GM21515 (cell line): ENCODE results near the gene TRAF4.

Experiments used
- ATAC-seq: cut with Tn5 transposase; IDR thresholded peaks from one replicate; pipeline ENCODE4 v1.9.1; 2021; ENCODE audit not compliant: unreplicated experiment

Gene TRAF4

GRCh38 chr17:28743243-28744103 lies at the start of gene TRAF4:
TRAF4 (plus strand) TSS chr17:28744011; CDS start chr17:28744113, 102 bp downstream.
- ATAC-seq: peak; percentile 49

GRCh38 chr17:28698253-28698941 lies 45.4 kb upstream of the TRAF4 start:
- no peak for ATAC-seq

GRCh38 chr17:28700278-28700677 lies 43.5 kb upstream of the TRAF4 start:
- no peak for ATAC-seq

GRCh38 chr17:28700830-28701492 lies 42.9 kb upstream of the TRAF4 start:
- ATAC-seq: no peak

- ATAC-seq: no peak
Measured at GRCh38 chr17:28702026-28702751, 41.6 kb upstream of the TRAF4 start.

GRCh38 chr17:28702752-28703150 lies 41.1 kb upstream of the TRAF4 start:
- no peak for ATAC-seq

- no peak for ATAC-seq
Measured at GRCh38 chr17:28703552-28704218, 40.1 kb upstream of the TRAF4 start.

- ATAC-seq: no peak
Measured at GRCh38 chr17:28704219-28704858, 39.5 kb upstream of the TRAF4 start.

GRCh38 chr17:28705074-28705659 lies 38.6 kb upstream of the TRAF4 start:
- no peak for ATAC-seq

- ATAC-seq: no peak
Measured at GRCh38 chr17:28705728-28706334, 38.0 kb upstream of the TRAF4 start.

GRCh38 chr17:28706471-28707338 lies 37.1 kb upstream of the TRAF4 start:
- ATAC-seq: no peak

GRCh38 chr17:28707339-28707720 lies 36.5 kb upstream of the TRAF4 start:
- no peak for ATAC-seq

- ATAC-seq: peak; percentile 56
Measured at GRCh38 chr17:28710861-28711722, 32.7 kb upstream of the TRAF4 start.

- no peak for ATAC-seq
Measured at GRCh38 chr17:28711723-28712031, 32.1 kb upstream of the TRAF4 start, which contains the start of gene PROCA1. PROCA1 (minus strand) TSS chr17:28711888; CDS start chr17:28711660, 228 bp downstream.

- no peak for ATAC-seq
Measured at GRCh38 chr17:28712032-28712704, 31.6 kb upstream of the TRAF4 start.

GRCh38 chr17:28712705-28713415 lies 31.0 kb upstream of the TRAF4 start:
- ATAC-seq: no peak
